ENCODE measurements around the gene MPPE1. TPM values are rescaled to one million over a fixed set of nuclear protein-coding genes. Genes with fewer than 3 reads are reported as not detected.

MPPE1 gene
- total and polyA plus RNA-seq, 2 experiments from 2014 or later: 45.5 to 59.3 TPM

- no peak overlapping the region for H3K4me3 ChIP-seq
- no peaks in the 10 kb centered on the region for H3K79me2 ChIP-seq
- no peaks in the 10 kb centered on the region for H4K20me1 ChIP-seq (ENCODE audit: insufficient read depth, poor library complexity, severe bottlenecking)
- no peaks in the 10 kb centered on the region for H3K9me2 ChIP-seq (replicated peaks; ENCODE audit: insufficient read depth)
- no peaks in the 10 kb centered on the region for H3K9me3 ChIP-seq (ENCODE audit: low read depth)
- peaks cover 3% of the 10 kb centered on the region for H3K4me1 ChIP-seq (ENCODE audit: insufficient read depth)
- no peaks in the 10 kb centered on the region for H3K36me3 ChIP-seq (replicated peaks; ENCODE audit: insufficient read depth, low read depth)
- 69% methylated on average over 6 of the region's 6 CpGs for WGBS (ENCODE audit: low lambda C conversion rate, missing lambda C conversion rate)
- H3K27ac ChIP-seq: peak overlapping the region; percentile 84
- TF ChIP-seq, protein P1, sequence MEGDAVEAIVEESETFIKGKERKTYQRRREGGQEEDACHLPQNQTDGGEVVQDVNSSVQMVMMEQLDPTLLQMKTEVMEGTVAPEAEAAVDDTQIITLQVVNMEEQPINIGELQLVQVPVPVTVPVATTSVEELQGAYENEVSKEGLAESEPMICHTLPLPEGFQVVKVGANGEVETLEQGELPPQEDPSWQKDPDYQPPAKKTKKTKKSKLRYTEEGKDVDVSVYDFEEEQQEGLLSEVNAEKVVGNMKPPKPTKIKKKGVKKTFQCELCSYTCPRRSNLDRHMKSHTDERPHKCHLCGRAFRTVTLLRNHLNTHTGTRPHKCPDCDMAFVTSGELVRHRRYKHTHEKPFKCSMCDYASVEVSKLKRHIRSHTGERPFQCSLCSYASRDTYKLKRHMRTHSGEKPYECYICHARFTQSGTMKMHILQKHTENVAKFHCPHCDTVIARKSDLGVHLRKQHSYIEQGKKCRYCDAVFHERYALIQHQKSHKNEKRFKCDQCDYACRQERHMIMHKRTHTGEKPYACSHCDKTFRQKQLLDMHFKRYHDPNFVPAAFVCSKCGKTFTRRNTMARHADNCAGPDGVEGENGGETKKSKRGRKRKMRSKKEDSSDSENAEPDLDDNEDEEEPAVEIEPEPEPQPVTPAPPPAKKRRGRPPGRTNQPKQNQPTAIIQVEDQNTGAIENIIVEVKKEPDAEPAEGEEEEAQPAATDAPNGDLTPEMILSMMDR (IDR thresholded peaks at IDR 0.05; ENCODE audit: poor library complexity): no peak
- TF ChIP-seq EZH2 (IDR thresholded peaks at IDR 0.05; ENCODE audit: borderline replicate concordance): no peak
- no peak for TF ChIP-seq EZH2phosphoT487 (IDR thresholded peaks at IDR 0.05; ENCODE audit: low read depth, severe bottlenecking, unreplicated experiment)
- no peaks in the 10 kb centered on the region for H3K27me3 ChIP-seq
- DNase-seq (ENCODE audit: low spot score): no peak
- no peak overlapping the region for H2AFZ ChIP-seq
- H3K4me2 ChIP-seq: no peak overlapping the region
These were observed 45.5 kb downstream of the MPPE1 start for GRCh38 chr18:11862468-11863137.

GRCh38 chr18:11861583-11862288, 46.4 kb downstream of the MPPE1 start:
- no peak overlapping the region for H2AFZ ChIP-seq
- 82% methylated on average over 20 of the region's 20 CpGs for whole genome bisulfite sequencing (ENCODE audit: low lambda C conversion rate, missing lambda C conversion rate)
- peak overlapping the region; percentile 84 for H3K27ac ChIP-seq
- H3K9me3 ChIP-seq (ENCODE audit: low read depth): no peaks in the 10 kb centered on the region
- H3K4me2 ChIP-seq: no peak overlapping the region
- no peaks in the 10 kb centered on the region for H3K9me2 ChIP-seq (replicated peaks; ENCODE audit: insufficient read depth)
- TF ChIP-seq EZH2 (IDR thresholded peaks at IDR 0.05; ENCODE audit: borderline replicate concordance): no peak
- no peak for TF ChIP-seq EZH2phosphoT487 (IDR thresholded peaks at IDR 0.05; ENCODE audit: low read depth, severe bottlenecking, unreplicated experiment)
- TF ChIP-seq, protein P1 (IDR thresholded peaks at IDR 0.05; ENCODE audit: poor library complexity): no peak
- DNase-seq (ENCODE audit: low spot score): no peak
- H4K20me1 ChIP-seq (ENCODE audit: insufficient read depth, poor library complexity, severe bottlenecking): no peaks in the 10 kb centered on the region
- H3K79me2 ChIP-seq: no peaks in the 10 kb centered on the region
- no peaks in the 10 kb centered on the region for H3K27me3 ChIP-seq
- no peaks in the 10 kb centered on the region for H3K36me3 ChIP-seq (replicated peaks; ENCODE audit: insufficient read depth, low read depth)
- H3K4me3 ChIP-seq: no peak overlapping the region
- H3K4me1 ChIP-seq (ENCODE audit: insufficient read depth): peaks cover 6% of the 10 kb centered on the region

DNA sequence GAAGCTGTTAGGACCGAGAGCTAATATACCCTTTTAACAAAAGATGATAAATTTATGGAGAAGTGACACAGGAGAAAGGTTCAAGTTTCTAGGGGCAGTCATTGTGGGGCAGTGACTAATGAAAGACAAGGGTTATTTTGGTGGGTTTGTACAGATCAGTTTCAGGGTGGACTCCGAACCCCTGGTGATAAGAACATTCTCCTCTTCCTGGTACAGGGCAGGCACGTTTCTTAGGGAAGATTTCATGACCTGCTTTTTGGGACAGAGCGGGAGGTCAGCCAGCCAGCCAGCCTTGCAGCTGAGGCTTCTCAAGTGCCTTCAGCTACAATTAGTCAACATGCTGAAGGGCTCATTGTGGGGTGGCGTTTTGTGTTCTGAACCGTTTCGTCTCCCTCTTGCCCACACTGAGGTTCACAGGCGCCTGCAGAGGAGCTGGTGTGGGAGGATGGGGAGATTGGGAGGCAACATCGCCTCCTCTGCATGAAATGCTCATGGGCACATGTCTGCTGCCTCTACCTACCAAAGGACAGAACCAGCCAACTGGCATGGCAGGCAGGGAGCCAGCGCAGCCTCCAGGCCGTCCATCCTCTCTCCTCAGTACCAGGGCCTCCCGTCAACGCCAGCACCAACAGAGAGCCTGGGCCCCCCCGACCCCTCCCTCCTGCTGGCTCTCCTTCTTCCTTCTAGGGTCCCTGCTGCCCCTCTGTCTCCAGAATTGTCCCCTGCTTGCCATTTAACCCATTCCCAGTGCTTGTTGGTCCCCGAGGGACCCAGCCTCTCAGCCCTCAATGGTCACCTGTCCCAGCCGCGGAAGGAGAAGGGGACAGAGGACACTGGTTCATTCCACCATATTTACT, 47.3 kb downstream of the MPPE1 start:
- H2AFZ ChIP-seq: no peak overlapping the region
- no peaks in the 10 kb centered on the region for H3K36me3 ChIP-seq (replicated peaks; ENCODE audit: insufficient read depth, low read depth)
- no peak overlapping the region for H3K4me3 ChIP-seq
- H3K27me3 ChIP-seq: no peaks in the 10 kb centered on the region
- peaks cover 13% of the 10 kb centered on the region for H3K4me1 ChIP-seq (ENCODE audit: insufficient read depth)
- no peak overlapping the region for H3K4me2 ChIP-seq
- H4K20me1 ChIP-seq (ENCODE audit: insufficient read depth, poor library complexity, severe bottlenecking): no peaks in the 10 kb centered on the region
- 92% methylated on average over 17 of the region's 17 CpGs for WGBS (ENCODE audit: low lambda C conversion rate, missing lambda C conversion rate)
- H3K9me2 ChIP-seq (replicated peaks; ENCODE audit: insufficient read depth): no peaks in the 10 kb centered on the region
- no peaks in the 10 kb centered on the region for H3K9me3 ChIP-seq (ENCODE audit: low read depth)
- DNase-seq (ENCODE audit: low spot score): no peak
- TF ChIP-seq, protein P1 (IDR thresholded peaks at IDR 0.05; ENCODE audit: poor library complexity): no peak
- TF ChIP-seq EZH2 (IDR thresholded peaks at IDR 0.05; ENCODE audit: borderline replicate concordance) (no peak), EZH2phosphoT487 (IDR thresholded peaks at IDR 0.05; ENCODE audit: low read depth, severe bottlenecking, unreplicated experiment) (no peak)
- H3K79me2 ChIP-seq: no peaks in the 10 kb centered on the region
- peak overlapping the region; percentile 87 for H3K27ac ChIP-seq

Measured in hepatocyte (in vitro differentiated cells).